Effector CD4-positive, alpha-beta T cell (primary cell): Measurements from ENCODE around the gene ABHD13.
"Not testable (repeated sequence)": the region's sequence is repeated elsewhere in the genome, so short reads cannot be mapped to it uniquely, and the experiment has no call there.

ENCODE experiments used
- DNase-seq: peaks from one replicate; pipeline ENCODE4 v3.0.0-alpha.2; 2020

The ABHD13 gene

DNA sequence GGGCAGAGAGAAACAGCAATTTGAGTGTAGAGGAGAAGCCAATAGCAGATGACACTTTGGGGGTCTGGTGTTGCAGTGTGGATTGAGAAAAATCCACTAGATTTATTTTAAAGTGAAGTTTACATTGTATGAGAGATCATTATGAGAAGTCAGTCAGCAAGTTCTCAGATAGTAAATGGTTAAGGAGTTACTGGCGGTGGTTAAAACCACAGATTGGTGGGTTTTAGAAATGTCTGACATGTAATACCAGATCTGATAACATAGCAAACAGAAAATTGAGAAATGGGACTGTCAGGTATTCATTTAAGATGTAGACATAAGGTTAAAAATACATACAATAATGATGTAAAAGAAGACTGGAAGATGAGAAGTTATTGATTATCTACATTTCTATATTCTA is 7.2 kb downstream of the ABHD13 start:
- DNase-seq = no peak

GRCh38 chr13:108226184-108226583 is 8.0 kb downstream of the ABHD13 start:
- no peak for DNase-seq

DNA sequence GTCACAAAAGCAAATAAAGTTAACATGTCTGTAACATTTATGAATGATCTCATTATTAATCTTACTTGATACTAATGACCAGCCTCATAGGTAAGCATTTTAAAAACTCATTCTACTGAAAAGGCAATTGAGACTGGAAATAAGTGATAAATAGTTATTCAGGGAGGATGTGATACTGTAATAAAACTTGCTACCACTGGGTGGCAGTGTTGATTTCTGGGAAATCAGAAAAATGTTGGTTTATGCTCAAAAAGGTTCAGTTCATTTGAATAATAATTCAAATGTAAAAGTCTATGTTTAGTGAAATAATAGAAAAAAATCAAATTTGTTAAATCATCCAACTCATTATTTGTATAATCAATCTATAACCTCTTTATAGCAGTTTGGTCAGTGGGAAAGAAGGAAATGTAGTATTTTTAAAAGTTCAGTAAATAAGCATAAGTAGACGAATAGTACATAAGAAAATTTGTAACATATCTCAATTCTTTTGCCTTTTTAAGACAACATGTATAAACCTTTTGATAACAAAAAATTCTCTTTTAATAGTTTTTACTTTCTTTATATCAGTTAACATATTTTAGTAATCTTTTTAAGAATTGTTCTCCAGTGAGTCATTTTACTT is 9.6 kb downstream of the ABHD13 start:
- DNase-seq = peak; percentile 40

GRCh38 chr13:108230377-108230776 is 12.2 kb downstream of the ABHD13 start:
- no peak for DNase-seq

DNA sequence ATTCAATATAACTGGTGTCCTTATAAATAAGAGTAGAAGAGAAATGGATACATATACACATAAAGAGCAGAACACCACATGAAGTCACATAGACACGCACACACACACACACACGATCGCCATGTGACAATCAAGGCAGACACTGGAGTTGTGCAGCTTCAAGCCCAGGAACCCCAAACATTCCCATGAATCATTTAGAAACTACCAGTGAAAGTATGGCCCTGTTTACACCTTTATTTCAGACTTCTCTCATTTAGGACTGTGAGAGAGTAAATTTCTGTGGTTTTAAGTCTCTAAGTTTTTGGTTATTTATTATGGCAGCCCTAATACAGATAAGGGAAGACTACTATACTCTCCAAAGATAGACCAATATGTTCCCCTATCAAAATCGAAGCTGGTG is 31.0 kb downstream of the ABHD13 start:
- DNase-seq = no peak

DNA sequence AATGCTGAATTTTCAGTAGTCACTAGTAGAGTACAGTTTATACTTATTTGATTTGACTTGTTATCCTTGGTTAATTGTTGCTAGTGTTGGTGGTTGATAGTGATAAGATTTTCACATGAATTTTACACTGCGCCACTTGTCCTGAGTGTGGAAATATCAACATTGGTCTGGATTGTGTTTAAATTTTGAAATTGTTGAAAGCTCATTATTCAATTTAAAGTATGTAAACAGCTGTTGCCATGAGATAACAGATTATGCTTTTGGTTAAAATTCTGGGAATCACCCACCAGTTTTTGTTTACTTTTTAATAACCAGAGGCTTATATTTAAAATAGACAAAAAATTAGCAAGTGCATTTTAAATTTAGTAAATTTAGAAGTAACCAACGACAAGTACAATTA is 39.1 kb downstream of the ABHD13 start:
- DNase-seq = no peak

- no peak for DNase-seq
These were observed 45.6 kb downstream of the ABHD13 start for GRCh38 chr13:108263621-108264355.

DNA sequence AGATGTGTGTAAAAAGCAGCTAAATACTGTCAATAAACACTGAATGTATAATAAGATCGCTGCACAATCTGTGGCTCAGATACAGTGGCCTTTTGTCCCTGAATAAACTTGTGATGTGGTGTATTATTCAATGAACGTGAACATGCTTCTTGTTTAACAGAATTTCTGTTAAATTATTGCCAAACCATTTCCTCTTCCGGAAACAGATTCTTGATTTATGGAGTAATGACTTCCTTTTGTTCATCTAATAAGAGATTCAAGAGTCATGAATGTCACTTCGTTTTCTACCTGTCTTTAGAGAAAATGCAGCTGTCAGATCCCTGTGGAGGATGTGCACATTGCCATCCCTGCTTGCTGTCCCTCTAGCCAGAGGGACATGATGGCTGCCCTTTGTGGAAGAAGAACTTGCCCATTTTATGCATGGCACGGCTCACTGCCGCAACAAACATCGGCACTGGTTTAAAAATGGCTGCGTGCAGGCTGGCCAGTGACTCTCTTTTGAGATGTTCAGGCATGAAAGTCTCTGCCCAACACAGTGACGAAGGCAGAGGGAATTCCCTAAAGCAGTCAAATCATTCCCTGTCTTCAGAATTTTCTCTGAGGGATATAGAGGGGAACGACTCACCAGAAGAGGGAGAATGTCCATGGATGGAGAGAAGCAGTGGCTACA is 48.3 kb downstream of the ABHD13 start:
- no peak for DNase-seq

GRCh38 chr13:108267347-108267746 is 49.2 kb downstream of the ABHD13 start:
- DNase-seq = no peak

GRCh38 chr13:108267855-108268254 is 49.7 kb downstream of the ABHD13 start:
- not testable (repeated sequence) for DNase-seq

GRCh38 chr13:108268466-108269112 is 50.4 kb downstream of the ABHD13 start:
- DNase-seq = no peak

DNA sequence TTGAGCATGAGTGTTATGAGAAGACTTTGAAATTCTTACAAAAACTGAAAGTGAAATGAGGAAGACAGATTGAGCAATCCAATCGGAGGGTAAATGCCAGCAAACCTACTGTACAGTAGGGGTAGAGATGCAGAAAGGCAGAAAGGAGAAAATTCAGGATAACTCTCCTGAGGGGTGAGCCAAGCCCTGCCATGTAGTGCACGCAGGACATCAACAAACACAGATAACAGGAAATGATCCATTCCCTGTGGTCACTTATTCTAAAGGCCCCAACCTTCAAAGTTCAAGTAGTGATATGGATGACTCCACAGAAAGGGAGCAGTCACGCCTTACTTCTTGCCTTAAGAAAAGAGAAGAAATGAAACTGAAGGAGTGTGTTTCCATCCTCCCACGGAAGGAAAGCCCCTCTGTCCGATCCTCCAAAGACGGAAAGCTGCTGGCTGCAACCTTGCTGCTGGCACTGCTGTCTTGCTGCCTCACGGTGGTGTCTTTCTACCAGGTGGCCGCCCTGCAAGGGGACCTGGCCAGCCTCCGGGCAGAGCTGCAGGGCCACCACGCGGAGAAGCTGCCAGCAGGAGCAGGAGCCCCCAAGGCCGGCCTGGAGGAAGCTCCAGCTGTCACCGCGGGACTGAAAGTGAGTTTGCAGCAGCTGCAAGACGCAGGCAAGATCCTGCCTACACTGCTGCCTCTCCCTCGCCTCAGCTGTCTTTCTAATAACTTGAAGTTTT is 51.6 kb downstream of the ABHD13 start, which contains the start of gene TNFSF13B:
Gene TNFSF13B, plus strand, starts transcription at position 118 of the 728 bp plus-strand sequence. Its CDS starts 178 bp downstream, at position 296.
- peak; percentile 13 for DNase-seq

- no peak for DNase-seq
These were observed 52.2 kb downstream of the ABHD13 start for GRCh38 chr13:108270442-108270841.

DNA sequence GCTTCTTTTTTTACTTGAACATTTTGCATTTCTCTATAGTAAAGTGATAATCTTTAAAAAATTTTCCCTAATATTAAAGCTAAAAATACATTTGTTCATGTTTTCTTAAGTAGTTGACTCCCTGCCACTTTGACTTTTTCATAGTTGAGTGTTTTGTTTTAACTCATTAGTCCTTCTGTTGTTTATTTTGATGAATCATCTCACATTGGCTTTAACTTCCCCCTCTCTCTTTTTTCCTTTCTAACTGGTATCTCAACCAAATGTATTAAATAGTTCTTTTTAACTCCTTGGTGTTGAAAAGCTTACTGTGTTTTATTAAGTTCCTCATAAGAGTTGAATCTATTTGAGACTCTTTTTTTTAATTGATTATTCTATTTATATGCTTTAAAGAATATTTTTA is 54.1 kb downstream of the ABHD13 start:
- DNase-seq = no peak

DNA sequence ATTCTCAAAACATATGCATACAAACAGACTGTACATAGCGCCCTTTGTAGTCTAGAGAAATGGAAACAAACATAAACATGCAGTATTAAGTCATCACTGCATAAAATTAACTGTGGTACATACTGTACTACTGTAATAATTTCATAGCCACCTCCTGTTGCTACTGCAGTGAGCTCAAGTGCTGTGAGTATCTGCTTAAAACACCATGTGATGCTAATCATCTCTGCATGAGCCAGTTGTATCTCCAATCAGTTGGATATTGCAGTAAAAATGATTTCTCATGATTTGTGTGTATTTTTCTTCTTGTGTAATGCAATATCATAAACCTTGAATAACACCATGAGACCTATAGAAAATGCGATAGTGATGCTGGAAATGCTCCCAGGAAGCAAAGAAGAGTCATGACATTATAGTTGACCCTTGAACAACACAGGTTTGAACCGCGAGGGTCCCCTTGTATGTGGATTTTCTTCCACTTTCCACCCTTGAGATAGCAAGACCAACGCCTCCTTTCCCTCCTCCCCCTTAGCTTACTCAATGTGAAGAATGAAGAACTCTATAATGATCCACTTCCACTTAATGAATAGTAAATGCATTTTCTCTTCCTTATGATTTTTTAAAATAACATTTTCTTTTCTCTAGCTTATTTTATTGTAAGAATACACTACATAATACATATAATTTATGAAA is 55.4 kb downstream of the ABHD13 start:
- no peak for DNase-seq

DNA sequence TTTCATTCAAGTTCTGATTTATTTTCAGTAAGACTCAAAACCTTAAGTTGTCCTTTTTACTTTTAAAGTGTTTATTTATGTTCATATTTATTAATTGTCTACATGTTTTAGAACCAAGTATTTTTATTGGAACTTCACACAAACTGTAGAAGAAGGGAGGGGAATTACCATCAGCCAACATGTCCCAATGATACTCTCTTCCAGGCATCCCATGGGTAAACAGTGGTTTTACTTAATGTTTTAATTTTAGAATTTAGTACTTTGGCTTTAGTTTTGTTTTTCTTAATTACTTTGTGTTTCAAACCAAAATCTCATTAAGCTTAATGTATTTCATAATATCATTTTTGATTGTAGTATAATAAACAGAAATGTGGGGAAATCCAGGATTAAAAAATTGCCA is 56.5 kb downstream of the ABHD13 start:
- DNase-seq = no peak

DNA sequence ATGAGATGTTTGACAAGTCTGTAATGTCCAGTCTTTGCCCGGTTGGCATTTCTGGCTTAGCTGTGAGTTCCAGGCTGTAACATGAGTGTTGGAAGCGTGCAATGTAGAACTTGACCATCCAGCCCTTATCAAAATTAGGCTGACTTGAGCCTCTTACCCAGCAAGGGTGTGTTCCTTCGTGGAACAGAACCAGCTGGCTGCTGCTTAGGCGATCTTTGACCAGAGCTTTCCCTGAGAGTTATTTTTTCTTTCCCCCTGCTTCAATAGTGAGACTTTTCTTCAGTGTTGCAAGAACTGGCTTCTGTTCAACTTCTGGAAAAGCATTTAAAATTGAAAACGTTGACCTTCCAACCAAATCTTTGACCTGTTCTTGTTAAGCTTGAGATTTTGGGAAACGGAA is 57.9 kb downstream of the ABHD13 start:
- DNase-seq = no peak

GRCh38 chr13:108278466-108278865 is 60.3 kb downstream of the ABHD13 start:
- no peak for DNase-seq

- no peak for DNase-seq
These were observed 63.7 kb downstream of the ABHD13 start for GRCh38 chr13:108281901-108282300.

DNA sequence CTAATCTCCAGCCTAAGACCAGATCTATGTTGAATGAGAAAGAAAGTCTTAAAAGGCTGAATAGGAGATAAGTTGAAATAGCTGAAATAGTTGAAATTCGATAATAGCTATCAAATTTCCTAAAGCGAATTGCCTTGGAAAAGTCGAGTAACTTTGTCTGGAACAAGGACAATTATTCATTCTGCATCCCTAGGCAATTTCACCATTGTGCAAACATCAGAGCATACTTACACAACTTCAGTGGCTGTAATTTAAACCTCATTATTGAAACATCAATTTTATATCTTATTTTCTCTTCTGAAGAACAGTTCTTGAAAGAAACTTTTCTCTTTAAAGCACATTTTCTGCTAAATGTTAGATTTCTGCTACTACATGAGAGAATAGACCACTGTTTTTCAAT is 64.9 kb downstream of the ABHD13 start:
- DNase-seq = no peak
